HCT116 (cell line): ENCODE measurements around the gene ZNF624. TPM values are rescaled to one million over a fixed set of nuclear protein-coding genes. Genes with fewer than 3 reads are reported as not detected.

Experiments used
- ATAC-seq: fragments of 200-7000 bp; cut with Tn5 transposase; 2 replicates; pipeline ENCODE4 v1.9.1; 2020; ENCODE audit warnings: mild to moderate bottlenecking, moderate library complexity
- BruUV-seq: library from RNA; stranded (reverse); fragments of 400-500 nt; replicated peaks from 2 replicates; lab custom pipeline; 2021; lab: Mats Ljungman, UMichigan
- CTCF ChIA-PET: fragments of 300-600 bp; sonication (Branson Sonifier 250); formaldehyde crosslinking; loops from one replicate; lab custom pipeline; 2021; ENCODE audit warnings: antibody characterized with exemption; lab: Charles Lee
- POLR2A ChIA-PET: fragments of 300-600, 350-600 bp; sonication (Branson Sonifier 250); formaldehyde crosslinking; loops from one replicate; lab custom pipeline; 2021; ENCODE audit warnings: antibody characterized with exemption; lab: Charles Lee
- RAD21 ChIA-PET, 2 experiments: fragments of 300-600 bp; sonication (Branson Sonifier 250); formaldehyde crosslinking; loops; one replicate each; lab custom pipeline; 2023; ENCODE audit warnings: low total read pairs in 2 of 2; ENCODE audit not compliant: uncharacterized antibody in 2 of 2, unreplicated experiment in 2 of 2, low non-redundant PET in 1 of 2; lab: Charles Lee
- DNase-seq: peaks from one replicate; pipeline ENCODE4 v3.0.0-alpha.2; 2010; ENCODE audit warnings: low read depth, low spot score
- H2AFZ ChIP-seq: fragments of 200-600 bp; shearing (Covaris generic), sonication (generic); 2 replicates; pipeline ENCODE4 v1.6.1; 2017; ENCODE audit warnings: low read depth, mixed run types, mixed read lengths, antibody characterized with exemption, low read length; ENCODE audit not compliant: poor library complexity, severe bottlenecking
- H3K27ac ChIP-seq: 2 replicates; pipeline ENCODE4 v1.5.1; 2012; ENCODE audit warnings: low read depth, low read length
- H3K27me3 ChIP-seq: fragments of 200-600 bp; sonication (generic); 2 replicates; pipeline ENCODE4 v1.6.1; 2016; ENCODE audit warnings: mixed run types, low read length, mixed read lengths; ENCODE audit not compliant: insufficient read depth
- H3K36me3 ChIP-seq, 2 experiments: fragments of 200-500 bp in 1 of 2; fragments of 200-600 bp in 1 of 2; sonication (Bioruptor generic) in 1 of 2; sonication (generic) in 1 of 2; 2 replicates each; pipeline versions ENCODE4 v1.5.1 to v1.6.1; 2014 to 2016; ENCODE audit warnings: low read length in 2 of 2, inconsistent platforms in 1 of 2, mixed read lengths in 1 of 2, mixed run types in 1 of 2; ENCODE audit not compliant: insufficient read depth in 2 of 2, control insufficient read depth in 1 of 2
- H3K4me1 ChIP-seq, 2 experiments: fragments of 200-600 bp in 1 of 2; sonication (generic) in 1 of 2; 2 replicates each; pipeline versions ENCODE4 v1.5.1 to v1.6.1; 2012 to 2017; ENCODE audit warnings: low read length in 2 of 2, inconsistent platforms in 1 of 2, mild to moderate bottlenecking in 1 of 2, mixed read lengths in 1 of 2, mixed run types in 1 of 2, moderate library complexity in 1 of 2; ENCODE audit not compliant: insufficient read depth in 2 of 2, control insufficient read depth in 1 of 2
- H3K4me2 ChIP-seq: fragments of 200-600 bp; sonication (generic); 2 replicates; pipeline ENCODE4 v1.6.1; 2017; ENCODE audit warnings: mixed run types, low read length, mixed read lengths
- H3K4me3 ChIP-seq, 2 experiments: fragments of 200-600 bp in 1 of 2; sonication (generic) in 1 of 2; replicated peaks in 1 of 2; 2 replicates each; pipeline ENCODE4 v1.5.1; 2011 to 2016; ENCODE audit warnings: low read length in 2 of 2, control low read depth in 1 of 2, low read depth in 1 of 2, mild to moderate bottlenecking in 1 of 2, mixed read lengths in 1 of 2, mixed run types in 1 of 2
- H3K79me2 ChIP-seq: fragments of 200-600 bp; sonication (generic); 2 replicates; pipeline ENCODE4 v1.6.1; 2017; ENCODE audit warnings: mild to moderate bottlenecking, mixed run types, low read length, moderate library complexity, mixed read lengths; ENCODE audit not compliant: insufficient read depth
- H3K9ac ChIP-seq: fragments of 200-600 bp; sonication (generic); 2 replicates; pipeline ENCODE4 v1.6.1; 2016; ENCODE audit warnings: low read length, mixed read lengths
- H3K9me2 ChIP-seq: fragments of 200-600 bp; sonication (generic), shearing (Covaris generic); 2 replicates; pipeline ENCODE4 v1.6.1; 2017; ENCODE audit warnings: mixed run types, mild to moderate bottlenecking, moderate library complexity; ENCODE audit not compliant: insufficient read depth
- H3K9me3 ChIP-seq, 2 experiments: fragments of 200-500 bp in 1 of 2; fragments of 200-600 bp in 1 of 2; sonication (Bioruptor generic) in 1 of 2; sonication (generic) in 1 of 2; 2 replicates each; pipeline ENCODE4 v1.6.1; 2014 to 2017; ENCODE audit warnings: low read length in 2 of 2, mixed read lengths in 2 of 2, inconsistent platforms in 1 of 2, low read depth in 1 of 2, mild to moderate bottlenecking in 1 of 2, mixed run types in 1 of 2, moderate library complexity in 1 of 2; ENCODE audit not compliant: control insufficient read depth in 1 of 2, insufficient read depth in 1 of 2
- H4K20me1 ChIP-seq: fragments of 200-600 bp; sonication (generic), shearing (Covaris generic); 2 replicates; pipeline ENCODE4 v1.6.1; 2017; ENCODE audit warnings: mixed run types, mild to moderate bottlenecking, moderate library complexity; ENCODE audit not compliant: insufficient read depth
- CEBPB ChIP-seq: IDR thresholded peaks from 2 replicates; pipeline ENCODE4 v1.6.1; 2012; ENCODE audit warnings: low read depth
- EGR1 ChIP-seq: IDR thresholded peaks from 2 replicates; pipeline ENCODE4 v1.6.1; 2012; ENCODE audit warnings: low read depth
- JUND ChIP-seq: IDR thresholded peaks from 2 replicates; pipeline ENCODE4 v1.6.1; 2012
- POLR2A ChIP-seq: IDR thresholded peaks from 2 replicates; pipeline ENCODE4 v1.7.0; 2011; ENCODE audit warnings: borderline replicate concordance; ENCODE audit not compliant: insufficient read depth, insufficient read length; ENCODE audit errors: extremely low read depth
- POLR2AphosphoS5 ChIP-seq: IDR thresholded peaks from 2 replicates; pipeline ENCODE4 v1.6.1; 2011; ENCODE audit warnings: mild to moderate bottlenecking, low read depth, low read length, moderate library complexity
- SRF ChIP-seq: IDR thresholded peaks from 2 replicates; pipeline ENCODE4 v1.6.1; 2012; ENCODE audit warnings: low read depth
- YY1 ChIP-seq: IDR thresholded peaks from 2 replicates; pipeline ENCODE4 v1.6.1; 2011; ENCODE audit warnings: low read length, low read depth, moderate library complexity, mild to moderate bottlenecking; ENCODE audit not compliant: insufficient replicate concordance; ENCODE audit errors: extremely low read depth
- ZFX ChIP-seq: fragments of 450-650 bp; IDR thresholded peaks from 2 replicates; pipeline ENCODE4 v1.6.1; 2017
- ZNF274 ChIP-seq: fragments of 200-500 bp; sonication (Bioruptor generic); IDR thresholded peaks from 2 replicates; pipeline ENCODE4 v1.6.1; 2014; ENCODE audit warnings: mild to moderate bottlenecking, low read depth, low read length, inconsistent platforms
- intact Hi-C: fragments of 100-400 bp; cut with micrococcal nuclease; formaldehyde crosslinking; loops from 2 replicates; pipeline ENCODE4 v1.10.0; 2022
- total RNA-seq: library from RNA; stranded (reverse); gene quantifications from one replicate; pipeline ENCODE4 v1.2.1, GENCODE V29; 2021; ENCODE audit not compliant: unreplicated experiment
- TF ChIP-seq, protein P1 (sequence below): IDR thresholded peaks from 2 replicates; pipeline ENCODE4 v1.6.1; 2011; ENCODE audit warnings: mild to moderate bottlenecking, low read length, moderate library complexity; ENCODE audit not compliant: insufficient replicate concordance; ENCODE audit errors: extremely low read depth

Gene ZNF624
- total RNA-seq, 1 experiment from 2014 or later, result 2.9 TPM

GRCh38 chr17:16639438-16639837 lies 14.2 kb downstream of the ZNF624 start:
- no peak overlapping the region for H3K27ac ChIP-seq
- H3K4me3 ChIP-seq, result no peak overlapping the region
- H3K9ac ChIP-seq, result no peak overlapping the region
- no peak overlapping the region for H3K4me2 ChIP-seq
- no peak for ATAC-seq
- no TSS peak for BruUV-seq
- TF ChIP-seq SRF (no peak), JUND (no peak), ZFX (no peak), POLR2AphosphoS5 (no peak), YY1 (no peak), CEBPB (no peak), EGR1 (no peak), POLR2A (no peak)
- intact Hi-C loops, result no loop called here
- DNase-seq, result no peak
- no peak overlapping the region for H2AFZ ChIP-seq
- no peaks in the 10 kb centered on the region for H3K27me3 ChIP-seq
- no peaks in the 10 kb centered on the region for H3K9me2 ChIP-seq
- ChIA-PET CTCF (no interaction called here), RAD21 (no interaction called here), POLR2A (no interaction called here)
- no peaks in the 10 kb centered on the region for H3K79me2 ChIP-seq
- peaks cover 0 to 3% of the 10 kb centered on the region in 2 experiments; a peak in 1 of 4 replicates for H3K9me3 ChIP-seq
- no peaks in the 10 kb centered on the region for H3K4me1 ChIP-seq
- H4K20me1 ChIP-seq, result no peaks in the 10 kb centered on the region
- H3K36me3 ChIP-seq, result no peaks in the 10 kb centered on the region

DNA sequence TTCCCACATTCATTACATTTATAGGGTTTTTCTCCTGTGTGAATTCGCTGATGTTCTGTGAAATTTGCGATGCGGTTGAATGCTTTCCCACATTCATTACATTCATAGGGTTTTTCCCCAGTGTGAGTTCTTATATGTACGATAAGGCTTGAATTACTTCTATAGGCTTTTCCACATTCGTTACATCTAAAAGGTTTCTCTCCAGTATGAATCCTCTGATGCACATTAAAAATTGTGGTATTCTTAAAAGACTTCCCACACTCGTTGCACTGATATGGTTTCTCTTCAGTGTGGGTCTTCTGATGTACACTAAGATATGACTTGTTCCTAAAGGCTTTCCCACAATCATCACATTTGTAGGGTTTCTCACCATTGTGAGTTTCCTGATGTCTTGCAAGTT lies 30.4 kb downstream of the ZNF624 start:
- CTCF ChIA-PET, result no interaction called here
- H3K36me3 ChIP-seq, result peaks cover 0 to 6% of the 10 kb centered on the region in 2 experiments; a peak in 1 of 4 replicates
- BruUV-seq, result no TSS peak

More for the DNA sequence above, 30.4 kb downstream of the ZNF624 start:
- Histone ChIP-seq H3K9me2 (no peaks in the 10 kb centered on the region), H2AFZ (no peak overlapping the region), H3K4me1 (no peaks in the 10 kb centered on the region), H3K4me2 (no peak overlapping the region), H3K27me3 (no peaks in the 10 kb centered on the region), H3K9me3 (peaks cover 38 to 62% of the 10 kb centered on the region in 2 experiments; a peak in 3 of 4 replicates), H4K20me1 (no peaks in the 10 kb centered on the region), H3K9ac (no peak overlapping the region), H3K4me3 (no peak overlapping the region), H3K27ac (no peak overlapping the region), H3K79me2 (no peaks in the 10 kb centered on the region)
- ChIA-PET RAD21 (no interaction called here), POLR2A (no interaction called here)
- no peak for ATAC-seq
- peak; percentile 88 for TF ChIP-seq ZNF274
- TF ChIP-seq, protein P1, sequence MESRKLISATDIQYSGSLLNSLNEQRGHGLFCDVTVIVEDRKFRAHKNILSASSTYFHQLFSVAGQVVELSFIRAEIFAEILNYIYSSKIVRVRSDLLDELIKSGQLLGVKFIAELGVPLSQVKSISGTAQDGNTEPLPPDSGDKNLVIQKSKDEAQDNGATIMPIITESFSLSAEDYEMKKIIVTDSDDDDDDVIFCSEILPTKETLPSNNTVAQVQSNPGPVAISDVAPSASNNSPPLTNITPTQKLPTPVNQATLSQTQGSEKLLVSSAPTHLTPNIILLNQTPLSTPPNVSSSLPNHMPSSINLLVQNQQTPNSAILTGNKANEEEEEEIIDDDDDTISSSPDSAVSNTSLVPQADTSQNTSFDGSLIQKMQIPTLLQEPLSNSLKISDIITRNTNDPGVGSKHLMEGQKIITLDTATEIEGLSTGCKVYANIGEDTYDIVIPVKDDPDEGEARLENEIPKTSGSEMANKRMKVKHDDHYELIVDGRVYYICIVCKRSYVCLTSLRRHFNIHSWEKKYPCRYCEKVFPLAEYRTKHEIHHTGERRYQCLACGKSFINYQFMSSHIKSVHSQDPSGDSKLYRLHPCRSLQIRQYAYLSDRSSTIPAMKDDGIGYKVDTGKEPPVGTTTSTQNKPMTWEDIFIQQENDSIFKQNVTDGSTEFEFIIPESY, result no peak
- intact Hi-C loops, result loop anchor here (10.0 kb wide), 1 partner anchor 78 kb away; no protein-coding TSS in a partner anchor
- DNase-seq, result no peak
